Keratinocyte (primary cell): ENCODE measurements around the gene ADARB2.

Source experiments
- EZH2 ChIP-seq: IDR thresholded peaks from one replicate; pipeline ENCODE4 v1.6.1; 2012; ENCODE audit warnings: inconsistent platforms, mild to moderate bottlenecking, low read length, moderate library complexity
- TF ChIP-seq, protein P1 (sequence below), 3 experiments: IDR thresholded peaks in 1 of 3; conservative IDR thresholded peaks in 1 of 3; optimal IDR thresholded peaks in 1 of 3; 2 replicates in 2 of 3; 3 replicates in 1 of 3; pipeline versions ENCODE3 to v1.5.1; 2011; ENCODE audit warnings: low read length in 3 of 3, mild to moderate bottlenecking in 3 of 3, moderate library complexity in 2 of 3, control low read depth in 1 of 3, inconsistent platforms in 1 of 3; ENCODE audit not compliant: insufficient read depth in 2 of 3; ENCODE audit errors: extremely low read depth in 1 of 3

- TF ChIP-seq, protein P1, sequence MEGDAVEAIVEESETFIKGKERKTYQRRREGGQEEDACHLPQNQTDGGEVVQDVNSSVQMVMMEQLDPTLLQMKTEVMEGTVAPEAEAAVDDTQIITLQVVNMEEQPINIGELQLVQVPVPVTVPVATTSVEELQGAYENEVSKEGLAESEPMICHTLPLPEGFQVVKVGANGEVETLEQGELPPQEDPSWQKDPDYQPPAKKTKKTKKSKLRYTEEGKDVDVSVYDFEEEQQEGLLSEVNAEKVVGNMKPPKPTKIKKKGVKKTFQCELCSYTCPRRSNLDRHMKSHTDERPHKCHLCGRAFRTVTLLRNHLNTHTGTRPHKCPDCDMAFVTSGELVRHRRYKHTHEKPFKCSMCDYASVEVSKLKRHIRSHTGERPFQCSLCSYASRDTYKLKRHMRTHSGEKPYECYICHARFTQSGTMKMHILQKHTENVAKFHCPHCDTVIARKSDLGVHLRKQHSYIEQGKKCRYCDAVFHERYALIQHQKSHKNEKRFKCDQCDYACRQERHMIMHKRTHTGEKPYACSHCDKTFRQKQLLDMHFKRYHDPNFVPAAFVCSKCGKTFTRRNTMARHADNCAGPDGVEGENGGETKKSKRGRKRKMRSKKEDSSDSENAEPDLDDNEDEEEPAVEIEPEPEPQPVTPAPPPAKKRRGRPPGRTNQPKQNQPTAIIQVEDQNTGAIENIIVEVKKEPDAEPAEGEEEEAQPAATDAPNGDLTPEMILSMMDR (optimal IDR thresholded peaks at IDR 0.05 in 1 of 3, IDR thresholded peaks at IDR 0.05 in 1 of 3, conservative IDR thresholded peaks at IDR 0.05 in 1 of 3; ENCODE audit: extremely low read depth in 1 of 3, insufficient read depth in 2 of 3, low read length in 3 of 3) = no peak
- TF ChIP-seq EZH2 = no peak
These were observed 198.1 kb downstream of the ADARB2 start for GRCh38 chr10:1539216-1539615.
